Gastroesophageal sphincter (tissue), 3 donors: ENCODE results near the gene SND1.

Experiments used
- CTCF ChIP-seq, 4 experiments: fragments of 200-600 bp in 2 of 4; fragments of 450-650 bp in 2 of 4; sonication (generic) in 1 of 4; IDR thresholded peaks; one replicate each; pipeline ENCODE4 v1.5.1; 2017 to 2019; ENCODE audit warnings: antibody characterized with exemption in 4 of 4, mild to moderate bottlenecking in 2 of 4, moderate library complexity in 2 of 4
- POLR2A ChIP-seq, 2 donors: fragments of 450-650 bp; IDR thresholded peaks; one replicate each; pipeline ENCODE4 v1.6.1; 2017; ENCODE audit warnings: antibody characterized with exemption in 2 of 2, mild to moderate bottlenecking in 2 of 2, moderate library complexity in 1 of 2

- TF ChIP-seq CTCF (IDR thresholded peaks at IDR 0.05) (no peak), POLR2A (IDR thresholded peaks at IDR 0.05) (no peak)
Observed at GRCh38 chr7:128074736-128075135, 422.7 kb downstream of the SND1 start.
